K562 treated with DMSO at 1 percent for 48 hours (cell line): ENCODE data around the gene FBRSL1. TPM values are rescaled to one million over a fixed set of nuclear protein-coding genes. Genes with fewer than 3 reads are reported as not detected.

Source experiments
- total RNA-seq: library from RNA; unstranded; fragments of 300-600 nt; gene quantifications from 2 replicates; pipeline ENCODE4 v1.2.3, GENCODE V29; 2022; ENCODE audit warnings: low replicate concordance; ENCODE audit errors: extremely low read depth

The FBRSL1 gene
- total RNA-seq = not detected in 2 replicates

DNA sequence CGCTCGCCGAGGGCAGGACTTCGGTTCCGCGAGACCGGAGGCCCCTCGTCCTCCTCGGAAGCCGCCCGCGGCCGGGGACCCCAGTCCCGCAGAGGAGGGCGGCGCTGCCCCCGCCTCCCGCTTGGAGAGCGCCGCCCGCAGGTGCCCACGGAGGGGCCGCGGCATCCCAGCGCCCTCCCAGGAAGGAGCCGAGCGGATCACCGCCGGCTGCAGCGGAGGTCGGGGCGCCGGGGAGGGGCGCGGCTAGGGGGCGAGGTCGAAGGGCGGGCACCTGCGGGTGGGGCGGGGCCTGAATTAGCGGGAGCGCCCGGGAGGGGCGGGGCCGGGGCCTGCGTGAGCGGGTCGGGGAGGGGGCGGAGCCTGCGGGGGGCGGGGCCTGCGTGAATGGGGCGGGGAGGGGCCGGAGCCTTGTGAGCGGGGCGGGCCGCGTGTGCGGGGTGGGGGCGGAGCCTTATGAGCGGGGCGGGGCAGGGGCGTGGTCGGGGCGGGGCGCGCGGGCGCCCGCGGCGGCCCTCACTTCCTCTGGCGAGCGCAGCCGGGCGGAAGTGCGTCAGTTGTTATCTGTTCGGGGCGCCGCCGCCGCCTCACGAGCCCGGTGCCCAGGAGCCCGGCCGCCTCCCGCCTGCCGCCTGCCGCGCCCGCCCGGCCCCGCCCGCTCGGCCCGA lies at the start of gene FBRSL1:
Gene FBRSL1, plus strand, starts transcription at position 550 of the 665 bp plus-strand sequence.

Other genes with a start within 250 kb of the FBRSL1 start
- gene GALNT9, start 160.6 kb upstream of the FBRSL1 start, total RNA-seq = not detected in 2 replicates
- not detected in 2 replicates for gene LRCOL1, start 120.4 kb downstream of the FBRSL1 start, total RNA-seq
- not detected in 2 replicates for gene P2RX2, start 128.6 kb downstream of the FBRSL1 start, total RNA-seq
- 283 TPM in 1 of 2 replicates, not detected in the other for gene POLE, start 197.2 kb downstream of the FBRSL1 start, total RNA-seq
- gene PXMP2, start 197.4 kb downstream of the FBRSL1 start, total RNA-seq = not detected in 2 replicates
- not detected in 2 replicates for gene PGAM5, start 220.7 kb downstream of the FBRSL1 start, total RNA-seq